HG03159 (cell line): ENCODE data around the gene PCTP.
A peak's percentile ranks its signal among the peaks of the same experiment; 100 is the strongest.

Experiments
- ATAC-seq: cut with Tn5 transposase; IDR thresholded peaks from one replicate; pipeline ENCODE4 v1.9.1; 2021; ENCODE audit warnings: mild to moderate bottlenecking, moderate library complexity; ENCODE audit not compliant: unreplicated experiment

Gene PCTP

GRCh38 chr17:55727275-55727674 lies 23.6 kb upstream of the PCTP start:
- ATAC-seq, result no peak

- no peak for ATAC-seq
These were observed 22.9 kb upstream of the PCTP start for GRCh38 chr17:55727920-55728319.

GRCh38 chr17:55728361-55728760 lies 22.5 kb upstream of the PCTP start:
- no peak for ATAC-seq

- ATAC-seq, result no peak
These were observed 22.0 kb upstream of the PCTP start for GRCh38 chr17:55728833-55729232.

GRCh38 chr17:55729484-55729883 lies 21.4 kb upstream of the PCTP start:
- ATAC-seq, result no peak

- no peak for ATAC-seq
These were observed 20.5 kb upstream of the PCTP start for GRCh38 chr17:55730380-55730779.

GRCh38 chr17:55730808-55731207 lies 20.0 kb upstream of the PCTP start:
- no peak for ATAC-seq

- no peak for ATAC-seq
These were observed 19.1 kb upstream of the PCTP start for GRCh38 chr17:55731586-55732250.

- ATAC-seq, result no peak
These were observed 16.6 kb upstream of the PCTP start for GRCh38 chr17:55734128-55734781.

GRCh38 chr17:55735731-55736405 lies 15.0 kb upstream of the PCTP start:
- ATAC-seq, result peak; percentile 50

GRCh38 chr17:55737976-55738501 lies 12.8 kb upstream of the PCTP start:
- ATAC-seq, result no peak

GRCh38 chr17:55740511-55741355 lies 10.1 kb upstream of the PCTP start:
- no peak for ATAC-seq

- no peak for ATAC-seq
These were observed 9.5 kb upstream of the PCTP start for GRCh38 chr17:55741356-55741700.

- peak; percentile 98 for ATAC-seq
These were observed 8.4 kb upstream of the PCTP start for GRCh38 chr17:55742272-55743102.

- ATAC-seq, result peak; percentile 37
These were observed 7.7 kb upstream of the PCTP start for GRCh38 chr17:55743103-55743679.

- no peak for ATAC-seq
These were observed 5.6 kb upstream of the PCTP start for GRCh38 chr17:55745258-55745657.

- no peak for ATAC-seq
These were observed 4.4 kb upstream of the PCTP start for GRCh38 chr17:55746466-55746865.

GRCh38 chr17:55747209-55747608 lies 3.6 kb upstream of the PCTP start:
- no peak for ATAC-seq

GRCh38 chr17:55748841-55749240 lies 2.0 kb upstream of the PCTP start:
- no peak for ATAC-seq

- no peak for ATAC-seq
These were observed 866 bp upstream of the PCTP start for GRCh38 chr17:55749985-55750384.
